Measurements from ENCODE around the gene SYCP2. TPM values are rescaled to one million over a fixed set of nuclear protein-coding genes. Genes with fewer than 3 reads are reported as not detected.
"Not testable (repeated sequence)": the region's sequence is repeated elsewhere in the genome, so short reads cannot be mapped to it uniquely, and the experiment has no call there.

The SYCP2 gene
- polyA plus RNA-seq, 1 of the 3 experiments (the other 2 are of a cell fraction) = 0.76 TPM

DNA sequence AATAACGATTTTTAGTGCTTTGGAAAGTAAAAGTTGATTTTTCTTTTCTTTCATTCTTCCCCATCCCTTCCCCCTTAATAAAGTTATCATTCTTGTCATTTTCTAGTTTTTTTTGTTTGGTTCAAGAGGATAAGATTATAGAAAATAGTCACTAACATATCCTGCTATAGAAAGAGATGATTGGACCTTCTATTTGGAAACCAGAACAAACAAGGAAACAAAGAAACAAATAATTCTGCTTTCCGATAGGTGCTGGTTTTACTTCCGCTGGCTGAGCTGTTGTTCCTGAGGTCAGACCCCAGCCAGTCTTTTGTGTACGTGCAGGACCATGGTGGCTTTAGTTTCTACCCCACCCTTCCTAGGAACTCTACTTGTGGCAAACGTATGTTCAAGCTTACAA is 24.7 kb upstream of the SYCP2 start, which contains the start of gene CDH26:
Gene CDH26, plus strand, starts transcription at position 301 of the 400 bp plus-strand sequence. CDS start 304 bp downstream, outside the sequence.
- no peaks in the 10 kb centered on the region for H3K27me3 ChIP-seq (ENCODE audit: insufficient read depth)
- ChIA-PET POLR2A (no interaction called here), CTCF (interaction anchor here (1.0 to 1.5 kb wide), 3 partner anchors 8 to 14 kb away, joined by 4 to 7 read pairs (median 7); no protein-coding TSS in a partner anchor)
- H3K4me2 ChIP-seq = no peak within 1 kb of the TSS
- H3K4me3 ChIP-seq (ENCODE audit: low read depth in 2 of 2, low read length in 1 of 2) = no peak within 1 kb of the TSS
- H3F3A ChIP-seq (replicated peaks; ENCODE audit: insufficient read depth) = no peaks in the 10 kb centered on the region
- no peak within 1 kb of the TSS for H2AFZ ChIP-seq (ENCODE audit: low read depth)
- H3K9me3 ChIP-seq = no peaks in the 10 kb centered on the region
- H3K79me2 ChIP-seq (ENCODE audit: insufficient read depth) = no peaks in the 10 kb centered on the region
- H3K36me3 ChIP-seq (replicated peaks in 1 of 2; ENCODE audit: control insufficient read depth in 1 of 2, insufficient read depth in 2 of 2, low read length in 1 of 2) = no peaks in the 10 kb centered on the region
- H3K9me2 ChIP-seq = no peaks in the 10 kb centered on the region
- H4K20me1 ChIP-seq (ENCODE audit: insufficient read depth) = no peaks in the 10 kb centered on the region
- no peak for DNase-seq
- no peaks in the 10 kb centered on the region; a peak in 1 of 4 replicates for H3K4me1 ChIP-seq (ENCODE audit: control insufficient read depth in 1 of 2, insufficient read depth in 2 of 2, low read depth in 1 of 2, low read length in 1 of 2)
- H3K27ac ChIP-seq (ENCODE audit: low read depth in 2 of 2, low read length in 1 of 2) = no peak within 1 kb of the TSS
- no peak within 1 kb of the TSS for H3K9ac ChIP-seq
- TF ChIP-seq CHD2 (IDR thresholded peaks at IDR 0.05; ENCODE audit: low read length, partially characterized antibody) = no peak
- TF ChIP-seq, protein P1, sequence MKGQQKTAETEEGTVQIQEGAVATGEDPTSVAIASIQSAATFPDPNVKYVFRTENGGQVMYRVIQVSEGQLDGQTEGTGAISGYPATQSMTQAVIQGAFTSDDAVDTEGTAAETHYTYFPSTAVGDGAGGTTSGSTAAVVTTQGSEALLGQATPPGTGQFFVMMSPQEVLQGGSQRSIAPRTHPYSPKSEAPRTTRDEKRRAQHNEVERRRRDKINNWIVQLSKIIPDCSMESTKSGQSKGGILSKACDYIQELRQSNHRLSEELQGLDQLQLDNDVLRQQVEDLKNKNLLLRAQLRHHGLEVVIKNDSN (IDR thresholded peaks at IDR 0.05; ENCODE audit: borderline replicate concordance, low read depth) = no peak
- no peak for TF ChIP-seq FOXM1 (IDR thresholded peaks at IDR 0.05; ENCODE audit: low read depth)
- no peak for TF ChIP-seq NRF1 (IDR thresholded peaks at IDR 0.05; ENCODE audit: low read depth, low read length)
- TF ChIP-seq GABPA (IDR thresholded peaks at IDR 0.05; ENCODE audit: low read depth) = no peak
- no peak for TF ChIP-seq PBX3 (IDR thresholded peaks at IDR 0.05)
- TF ChIP-seq MAX (IDR thresholded peaks at IDR 0.05; ENCODE audit: low read depth) = no peak
- TF ChIP-seq TEAD4 (IDR thresholded peaks at IDR 0.05; ENCODE audit: borderline replicate concordance, insufficient read depth) = no peak
- WGBS (ENCODE audit: low lambda C conversion rate) = 47% methylated on average over 5 of the region's 5 CpGs

GRCh38 chr20:59957568-59957967 is 24.1 kb upstream of the SYCP2 start:
- H3K4me3 ChIP-seq (ENCODE audit: low read depth in 2 of 2, low read length in 1 of 2); H3K9me2 ChIP-seq; H3K4me1 ChIP-seq (ENCODE audit: control insufficient read depth in 1 of 2, insufficient read depth in 2 of 2, low read depth in 1 of 2, low read length in 1 of 2); H3K9me3 ChIP-seq; DNase-seq; H2AFZ ChIP-seq (ENCODE audit: low read depth); H3F3A ChIP-seq (replicated peaks; ENCODE audit: insufficient read depth); H3K27ac ChIP-seq (ENCODE audit: low read depth in 2 of 2, low read length in 1 of 2); H3K4me2 ChIP-seq; H3K79me2 ChIP-seq (ENCODE audit: insufficient read depth); H3K9ac ChIP-seq; POLR2A ChIA-PET; H4K20me1 ChIP-seq (ENCODE audit: insufficient read depth); H3K36me3 ChIP-seq (replicated peaks in 1 of 2; ENCODE audit: control insufficient read depth in 1 of 2, insufficient read depth in 2 of 2, low read length in 1 of 2); H3K27me3 ChIP-seq (ENCODE audit: insufficient read depth): not testable (repeated sequence)
- CTCF ChIA-PET = interaction anchor here (1.5 kb wide), 1 partner anchor 8 kb away, joined by 7 read pairs; no protein-coding TSS in a partner anchor

GRCh38 chr20:59955131-59955796 is 21.8 kb upstream of the SYCP2 start:
- Histone ChIP-seq H3K36me3 (replicated peaks in 1 of 2; ENCODE audit: control insufficient read depth in 1 of 2, insufficient read depth in 2 of 2, low read length in 1 of 2) (no peaks in the 10 kb centered on the region), H3K4me1 (ENCODE audit: control insufficient read depth in 1 of 2, insufficient read depth in 2 of 2, low read depth in 1 of 2, low read length in 1 of 2) (no peaks in the 10 kb centered on the region), H3K4me3 (ENCODE audit: low read depth in 2 of 2, low read length in 1 of 2) (no peak overlapping the region), H3K9me2 (no peaks in the 10 kb centered on the region), H3K9ac (no peak overlapping the region), H3K27me3 (ENCODE audit: insufficient read depth) (no peaks in the 10 kb centered on the region), H3K79me2 (ENCODE audit: insufficient read depth) (no peaks in the 10 kb centered on the region), H2AFZ (ENCODE audit: low read depth) (no peak overlapping the region), H3F3A (replicated peaks; ENCODE audit: insufficient read depth) (no peaks in the 10 kb centered on the region), H3K27ac (ENCODE audit: low read depth in 2 of 2, low read length in 1 of 2) (no peak overlapping the region), H3K9me3 (no peaks in the 10 kb centered on the region), H3K4me2 (no peak overlapping the region), H4K20me1 (ENCODE audit: insufficient read depth) (no peaks in the 10 kb centered on the region)
- DNase-seq = no peak
- WGBS (ENCODE audit: low lambda C conversion rate) = 85% methylated on average over 8 of the region's 8 CpGs
- ChIA-PET CTCF (interaction anchor here (1.0 to 10.9 kb wide), 7 partner anchors 9 to 127 kb away, joined by 3 to 95 read pairs (median 3); partner anchors contain the start of genes FAM217B, PPP1R3D and SYCP2), POLR2A (no interaction called here)
- TF ChIP-seq, protein P2, sequence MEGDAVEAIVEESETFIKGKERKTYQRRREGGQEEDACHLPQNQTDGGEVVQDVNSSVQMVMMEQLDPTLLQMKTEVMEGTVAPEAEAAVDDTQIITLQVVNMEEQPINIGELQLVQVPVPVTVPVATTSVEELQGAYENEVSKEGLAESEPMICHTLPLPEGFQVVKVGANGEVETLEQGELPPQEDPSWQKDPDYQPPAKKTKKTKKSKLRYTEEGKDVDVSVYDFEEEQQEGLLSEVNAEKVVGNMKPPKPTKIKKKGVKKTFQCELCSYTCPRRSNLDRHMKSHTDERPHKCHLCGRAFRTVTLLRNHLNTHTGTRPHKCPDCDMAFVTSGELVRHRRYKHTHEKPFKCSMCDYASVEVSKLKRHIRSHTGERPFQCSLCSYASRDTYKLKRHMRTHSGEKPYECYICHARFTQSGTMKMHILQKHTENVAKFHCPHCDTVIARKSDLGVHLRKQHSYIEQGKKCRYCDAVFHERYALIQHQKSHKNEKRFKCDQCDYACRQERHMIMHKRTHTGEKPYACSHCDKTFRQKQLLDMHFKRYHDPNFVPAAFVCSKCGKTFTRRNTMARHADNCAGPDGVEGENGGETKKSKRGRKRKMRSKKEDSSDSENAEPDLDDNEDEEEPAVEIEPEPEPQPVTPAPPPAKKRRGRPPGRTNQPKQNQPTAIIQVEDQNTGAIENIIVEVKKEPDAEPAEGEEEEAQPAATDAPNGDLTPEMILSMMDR (IDR thresholded peaks at IDR 0.05) = peak; percentile 26; the same call in 1 of the 2 replicates
- TF ChIP-seq RAD21 (IDR thresholded peaks at IDR 0.05; ENCODE audit: low read length) (peak; percentile 39), ELF1 (IDR thresholded peaks at IDR 0.05) (no peak), MEF2A (IDR thresholded peaks at IDR 0.05; ENCODE audit: borderline replicate concordance, low read depth) (no peak), FOXM1 (IDR thresholded peaks at IDR 0.05; ENCODE audit: low read depth) (no peak), IRF3 (IDR thresholded peaks at IDR 0.05; ENCODE audit: low read depth, low read length) (no peak), TCF12 (IDR thresholded peaks at IDR 0.05) (no peak), GATA2 (CRISPR knock-in tag; IDR thresholded peaks at IDR 0.05) (peak; percentile 52), YY1 (IDR thresholded peaks at IDR 0.05; ENCODE audit: low read depth) (no peak)
- TF ChIP-seq, protein P1 (IDR thresholded peaks at IDR 0.05; ENCODE audit: borderline replicate concordance, low read depth) = no peak
